GM06990 (cell line): ENCODE results near the gene MS4A10.

Experiments used
- DNase-seq: peaks from one replicate; pipeline ENCODE4 v3.0.0-alpha.2; 2011; ENCODE audit not compliant: insufficient read length; ENCODE audit errors: extremely low read depth
- H3K27me3 ChIP-seq: replicated peaks from 2 replicates; pipeline ENCODE4 v1.6.0; 2011; ENCODE audit warnings: low read length; ENCODE audit not compliant: control insufficient read depth, insufficient read depth
- H3K36me3 ChIP-seq: 2 replicates; pipeline ENCODE4 v1.5.1; 2011; ENCODE audit warnings: low read length; ENCODE audit not compliant: control insufficient read depth, insufficient read depth
- H3K4me3 ChIP-seq: replicated peaks from 2 replicates; pipeline ENCODE4 v1.5.1; 2011; ENCODE audit warnings: low read depth, mild to moderate bottlenecking, control low read depth, low read length
- TF ChIP-seq, protein P1 (sequence below): IDR thresholded peaks from 2 replicates; pipeline ENCODE4 v1.5.1; 2011; ENCODE audit warnings: low read length, control low read depth, mild to moderate bottlenecking, inconsistent platforms; ENCODE audit not compliant: insufficient read depth, poor library complexity, severe bottlenecking

Gene MS4A10

DNA sequence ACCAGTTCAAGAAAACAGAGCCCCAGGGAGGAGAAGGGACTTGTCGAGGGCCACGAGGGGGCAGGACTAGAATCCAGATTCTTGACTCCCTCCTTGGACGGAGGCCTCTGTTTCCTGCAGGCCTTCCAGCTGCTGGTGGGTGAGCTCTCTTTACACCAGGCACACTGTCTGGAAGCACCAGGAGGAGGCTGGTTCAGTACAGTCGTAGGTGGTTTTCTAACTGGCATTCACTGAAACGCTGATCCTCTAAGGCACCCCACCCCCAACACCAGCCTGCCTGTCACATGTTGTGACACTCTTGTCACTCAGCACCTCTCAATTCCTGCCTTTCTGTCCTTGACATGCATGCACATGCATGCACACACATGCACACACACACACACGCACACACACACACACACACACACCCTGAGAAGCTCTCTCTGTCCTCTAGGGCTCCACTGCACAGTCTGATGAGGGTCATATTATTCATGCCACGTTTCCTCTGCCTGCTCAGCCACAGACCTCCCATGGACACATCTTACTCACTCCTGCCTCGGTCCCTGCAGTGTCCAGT lies 751 bp downstream of the MS4A10 start:
- TF ChIP-seq, protein P1, sequence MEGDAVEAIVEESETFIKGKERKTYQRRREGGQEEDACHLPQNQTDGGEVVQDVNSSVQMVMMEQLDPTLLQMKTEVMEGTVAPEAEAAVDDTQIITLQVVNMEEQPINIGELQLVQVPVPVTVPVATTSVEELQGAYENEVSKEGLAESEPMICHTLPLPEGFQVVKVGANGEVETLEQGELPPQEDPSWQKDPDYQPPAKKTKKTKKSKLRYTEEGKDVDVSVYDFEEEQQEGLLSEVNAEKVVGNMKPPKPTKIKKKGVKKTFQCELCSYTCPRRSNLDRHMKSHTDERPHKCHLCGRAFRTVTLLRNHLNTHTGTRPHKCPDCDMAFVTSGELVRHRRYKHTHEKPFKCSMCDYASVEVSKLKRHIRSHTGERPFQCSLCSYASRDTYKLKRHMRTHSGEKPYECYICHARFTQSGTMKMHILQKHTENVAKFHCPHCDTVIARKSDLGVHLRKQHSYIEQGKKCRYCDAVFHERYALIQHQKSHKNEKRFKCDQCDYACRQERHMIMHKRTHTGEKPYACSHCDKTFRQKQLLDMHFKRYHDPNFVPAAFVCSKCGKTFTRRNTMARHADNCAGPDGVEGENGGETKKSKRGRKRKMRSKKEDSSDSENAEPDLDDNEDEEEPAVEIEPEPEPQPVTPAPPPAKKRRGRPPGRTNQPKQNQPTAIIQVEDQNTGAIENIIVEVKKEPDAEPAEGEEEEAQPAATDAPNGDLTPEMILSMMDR = no peak
- Histone ChIP-seq H3K4me3 (no peak overlapping the region), H3K27me3 (no peaks in the 10 kb centered on the region), H3K36me3 (no peaks in the 10 kb centered on the region)
- no peak for DNase-seq

DNA sequence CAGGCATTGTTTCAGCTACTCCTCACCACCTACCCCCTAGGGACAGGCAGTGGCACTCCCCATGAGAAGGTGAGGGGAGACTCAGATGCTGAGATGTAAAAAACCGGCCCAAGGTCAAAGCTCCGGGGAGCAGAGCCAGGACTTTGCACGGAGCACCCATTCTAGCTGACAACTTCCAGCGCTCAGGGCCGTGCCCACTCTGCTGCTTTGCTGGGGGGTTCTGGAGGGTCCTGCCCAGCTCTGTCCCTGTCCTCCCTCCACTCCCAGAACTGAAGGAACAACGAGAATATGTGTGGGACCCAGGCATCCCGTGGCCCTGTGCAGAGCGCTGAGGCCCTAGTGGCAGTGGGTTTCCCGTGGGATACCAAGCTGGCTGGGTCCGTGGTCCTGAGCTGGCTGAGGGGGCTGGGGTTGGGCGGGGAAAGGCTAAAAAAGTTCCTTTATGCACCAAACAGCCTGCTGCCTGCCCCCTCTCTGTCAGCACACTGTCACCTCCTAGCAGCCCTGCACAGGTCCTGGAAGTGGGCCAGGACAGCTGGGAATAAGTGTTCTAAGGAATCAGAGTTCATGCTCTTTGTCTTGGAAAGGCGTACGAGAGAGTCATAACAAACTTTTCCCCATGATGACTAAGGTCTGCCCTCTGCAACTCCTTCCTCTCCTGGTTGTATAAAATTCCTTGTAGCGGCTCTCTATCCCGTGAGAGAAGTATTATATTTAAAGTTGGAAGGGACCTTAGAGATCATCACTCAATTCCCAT lies 1.9 kb downstream of the MS4A10 start:
- Histone ChIP-seq H3K27me3 (no peaks in the 10 kb centered on the region), H3K36me3 (no peaks in the 10 kb centered on the region), H3K4me3 (no peak overlapping the region)
- DNase-seq = no peak
- TF ChIP-seq, protein P1 = no peak

DNA sequence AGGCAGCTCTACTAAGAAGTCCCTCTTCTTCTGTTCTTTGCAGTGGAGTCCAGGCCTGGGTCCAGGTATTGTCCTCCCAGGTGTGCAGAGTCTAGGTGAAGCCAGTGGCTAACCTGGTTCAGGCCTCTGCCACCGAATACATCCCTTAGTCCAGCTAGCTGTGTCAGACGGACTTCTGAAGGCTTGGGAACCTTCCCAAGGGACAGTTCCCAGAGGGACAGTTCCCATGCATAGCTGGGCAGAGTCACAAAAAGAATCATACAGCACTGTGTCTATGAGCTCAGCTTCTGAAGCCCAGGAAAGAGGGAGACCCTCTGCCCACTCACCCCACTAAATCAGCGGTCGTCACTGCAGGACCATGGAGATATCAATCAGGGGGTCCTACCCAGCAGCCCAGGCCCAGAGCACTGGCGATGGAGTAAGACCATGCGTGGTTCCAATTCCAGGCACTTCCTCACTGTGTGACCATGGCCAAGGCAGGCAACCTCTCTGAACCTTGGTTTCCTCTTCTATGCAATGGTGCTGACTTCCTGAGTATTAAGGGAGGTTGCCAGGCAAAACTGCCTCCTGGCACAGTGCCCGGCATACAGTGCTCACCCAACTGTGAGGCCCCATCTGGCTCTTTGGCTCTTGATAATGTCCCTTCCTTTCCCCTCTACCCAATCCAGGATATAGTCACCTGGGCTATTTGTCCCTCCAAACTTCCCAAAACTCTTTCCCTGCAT lies 3.4 kb downstream of the MS4A10 start:
- Histone ChIP-seq H3K36me3 (no peaks in the 10 kb centered on the region), H3K4me3 (no peak overlapping the region), H3K27me3 (no peaks in the 10 kb centered on the region)
- TF ChIP-seq, protein P1 = no peak
- no peak for DNase-seq

DNA sequence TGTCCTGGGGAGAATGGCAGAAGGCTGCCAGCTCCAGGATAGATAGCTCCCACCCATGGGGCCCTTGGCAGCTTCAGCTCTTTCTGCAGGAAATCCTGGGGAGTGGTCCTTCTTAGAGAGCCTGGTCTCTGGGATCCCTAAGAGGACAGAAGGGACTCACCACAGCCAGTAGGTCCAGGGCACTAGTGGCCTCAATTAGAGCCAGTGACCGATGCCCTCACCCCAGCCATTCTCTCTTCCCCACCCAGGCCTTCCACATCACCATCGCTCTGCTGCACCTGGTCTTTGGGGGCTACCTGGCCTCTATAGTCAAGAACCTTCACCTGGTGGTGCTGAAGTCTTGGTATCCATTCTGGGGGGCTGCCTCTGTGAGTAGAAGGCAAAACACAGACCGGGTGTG lies 5.6 kb downstream of the MS4A10 start:
- H3K27me3 ChIP-seq = no peaks in the 10 kb centered on the region
- TF ChIP-seq, protein P1 = no peak
- no peak overlapping the region for H3K4me3 ChIP-seq
- no peaks in the 10 kb centered on the region for H3K36me3 ChIP-seq
- no peak for DNase-seq

DNA sequence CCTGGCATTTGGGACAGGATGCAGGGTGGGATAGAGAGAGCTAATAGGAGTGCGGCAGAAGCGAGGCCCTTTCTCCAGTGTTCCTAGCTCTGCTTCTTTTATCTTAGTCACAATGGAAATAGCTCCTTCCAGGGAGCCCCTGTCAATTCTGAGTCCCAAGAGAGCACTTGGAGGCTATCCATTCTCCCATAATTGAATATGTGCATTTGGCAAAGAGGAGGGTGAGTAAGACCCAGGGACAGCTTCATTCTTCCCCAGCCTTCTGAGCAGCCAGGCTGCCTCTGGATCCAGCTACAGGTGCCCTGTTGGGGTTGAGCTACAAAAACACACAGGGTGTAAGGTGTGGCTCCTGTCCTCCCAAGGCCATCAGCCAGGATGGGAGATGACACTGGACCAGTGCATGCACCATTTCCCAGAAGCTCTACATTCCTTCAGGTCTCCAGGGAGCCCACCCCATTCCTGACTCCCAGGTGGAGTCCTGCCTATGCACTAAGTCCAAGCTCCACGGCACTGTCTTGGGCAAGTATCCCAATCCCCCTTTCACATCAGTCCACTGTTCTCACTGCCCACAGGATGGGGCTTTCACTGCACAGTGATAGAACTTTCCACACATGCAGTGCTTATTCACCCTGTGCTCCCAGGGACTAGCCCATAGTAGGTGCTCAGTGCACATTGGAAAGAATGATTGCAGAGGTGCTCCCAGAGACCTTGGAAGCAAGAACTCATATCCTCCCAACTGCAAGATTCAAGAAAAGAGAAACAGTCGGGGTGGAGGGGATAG lies 6.2 kb downstream of the MS4A10 start:
- Histone ChIP-seq H3K27me3 (no peaks in the 10 kb centered on the region), H3K4me3 (no peak overlapping the region), H3K36me3 (no peaks in the 10 kb centered on the region)
- TF ChIP-seq, protein P1 = no peak
- DNase-seq = no peak
